Upper lobe of right lung (tissue), 1 donor: ENCODE measurements around the gene ENO1. TPM values are rescaled to one million over a fixed set of nuclear protein-coding genes. Genes with fewer than 3 reads are reported as not detected.
A peak's percentile ranks its signal among the peaks of the same experiment; 100 is the strongest.

Source experiments
- ATAC-seq: fragments of 200-7000 bp; cut with Tn5 transposase; one replicate; pipeline ENCODE4 v1.9.1; 2020; ENCODE audit warnings: mild to moderate bottlenecking, moderate library complexity
- DNase-seq: peaks from one replicate; pipeline ENCODE4 v3.0.0-alpha.2; 2020
- H3K27ac ChIP-seq: fragments of 200-600 bp; one replicate; pipeline ENCODE4 v1.8.0; 2022
- H3K27me3 ChIP-seq: fragments of 200-600 bp; one replicate; pipeline ENCODE4 v1.8.0; 2022; ENCODE audit warnings: mild to moderate bottlenecking
- H3K36me3 ChIP-seq: fragments of 200-600 bp; one replicate; pipeline ENCODE4 v1.8.0; 2022
- H3K4me1 ChIP-seq: fragments of 200-600 bp; one replicate; pipeline ENCODE4 v1.8.0; 2022
- H3K4me3 ChIP-seq: fragments of 200-600 bp; one replicate; pipeline ENCODE4 v1.8.0; 2022; ENCODE audit warnings: mild to moderate bottlenecking
- H3K9me3 ChIP-seq: fragments of 200-600 bp; one replicate; pipeline ENCODE4 v1.8.0; 2022
- intact Hi-C: fragments of 100-400 bp; cut with DNase I; formaldehyde crosslinking; loops from one replicate; pipeline ENCODE4 v1.11.0; 2022
- total RNA-seq: library from RNA; stranded (reverse); fragmentation: NEBNext Ultra II Directional; extraction: Animal tissue kit (Norgen Biotek cat#: 25700); gene quantifications from one replicate; pipeline ENCODE4 v1.2.1, GENCODE V29; 2021
- TF ChIP-seq, protein P1 (sequence below): fragments of 200-600 bp; IDR thresholded peaks from one replicate; pipeline ENCODE4 v1.8.0; 2022; ENCODE audit warnings: antibody characterized with exemption
- donor health status: DM: no; HTN: yes; CAD: no; lungs with severe emphysema.

Gene ENO1
- total RNA-seq, 1 donor from 2014 or later = 640 TPM

DNA sequence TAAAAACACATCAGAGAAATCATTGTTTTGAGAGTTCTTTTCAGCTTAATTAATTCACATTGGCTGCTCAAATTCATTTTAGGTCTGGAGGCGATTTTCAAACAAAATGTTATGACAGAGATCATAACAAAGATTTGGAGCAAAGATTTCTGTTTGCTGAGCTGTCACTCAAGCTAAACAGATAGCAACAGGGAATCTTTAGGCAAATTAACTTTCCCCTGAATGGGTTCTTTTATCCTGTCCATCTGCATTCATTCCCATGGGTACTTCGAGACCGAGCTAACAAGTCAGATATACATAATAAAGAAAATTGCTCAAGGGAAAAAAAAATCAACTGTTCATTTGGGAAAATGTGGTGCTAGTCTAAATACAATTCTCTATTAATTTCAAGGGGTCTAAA, 37.0 kb upstream of the ENO1 start:
- H3K27ac ChIP-seq = no peak overlapping the region
- H3K27me3 ChIP-seq = no peaks in the 10 kb centered on the region
- DNase-seq (no peak), ATAC-seq (no peak)
- intact Hi-C loops = loop anchor here (5.0 kb wide), 1 partner anchor 72 kb away; no protein-coding TSS in a partner anchor
- no peak overlapping the region for H3K4me3 ChIP-seq
- TF ChIP-seq, protein P1, sequence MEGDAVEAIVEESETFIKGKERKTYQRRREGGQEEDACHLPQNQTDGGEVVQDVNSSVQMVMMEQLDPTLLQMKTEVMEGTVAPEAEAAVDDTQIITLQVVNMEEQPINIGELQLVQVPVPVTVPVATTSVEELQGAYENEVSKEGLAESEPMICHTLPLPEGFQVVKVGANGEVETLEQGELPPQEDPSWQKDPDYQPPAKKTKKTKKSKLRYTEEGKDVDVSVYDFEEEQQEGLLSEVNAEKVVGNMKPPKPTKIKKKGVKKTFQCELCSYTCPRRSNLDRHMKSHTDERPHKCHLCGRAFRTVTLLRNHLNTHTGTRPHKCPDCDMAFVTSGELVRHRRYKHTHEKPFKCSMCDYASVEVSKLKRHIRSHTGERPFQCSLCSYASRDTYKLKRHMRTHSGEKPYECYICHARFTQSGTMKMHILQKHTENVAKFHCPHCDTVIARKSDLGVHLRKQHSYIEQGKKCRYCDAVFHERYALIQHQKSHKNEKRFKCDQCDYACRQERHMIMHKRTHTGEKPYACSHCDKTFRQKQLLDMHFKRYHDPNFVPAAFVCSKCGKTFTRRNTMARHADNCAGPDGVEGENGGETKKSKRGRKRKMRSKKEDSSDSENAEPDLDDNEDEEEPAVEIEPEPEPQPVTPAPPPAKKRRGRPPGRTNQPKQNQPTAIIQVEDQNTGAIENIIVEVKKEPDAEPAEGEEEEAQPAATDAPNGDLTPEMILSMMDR = no peak
- no peaks in the 10 kb centered on the region for H3K4me1 ChIP-seq
- H3K9me3 ChIP-seq = no peaks in the 10 kb centered on the region
- no peaks in the 10 kb centered on the region for H3K36me3 ChIP-seq

DNA sequence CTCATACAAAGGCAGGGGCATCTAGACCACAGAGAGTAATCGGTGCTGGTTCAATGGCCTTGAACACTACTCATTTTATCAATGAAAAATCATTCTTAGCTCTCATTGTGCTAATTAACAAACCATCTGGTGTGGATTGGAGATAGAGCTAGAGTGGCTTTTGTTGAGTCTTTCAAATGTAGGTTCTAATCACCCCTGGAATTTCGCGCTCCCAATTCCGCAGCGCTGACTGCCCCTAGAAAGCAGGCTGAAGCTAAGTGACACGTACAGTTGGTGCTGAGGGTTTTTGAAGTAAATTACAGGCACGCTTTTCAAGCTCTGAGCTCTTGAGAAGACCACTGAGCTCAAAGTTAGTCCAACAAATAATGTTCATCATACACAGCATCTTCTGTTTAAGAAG, 36.0 kb upstream of the ENO1 start:
- Histone ChIP-seq H3K27me3 (no peaks in the 10 kb centered on the region), H3K27ac (no peak overlapping the region), H3K36me3 (no peaks in the 10 kb centered on the region), H3K9me3 (no peaks in the 10 kb centered on the region), H3K4me1 (no peaks in the 10 kb centered on the region), H3K4me3 (no peak overlapping the region)
- no peak for DNase-seq
- TF ChIP-seq, protein P1 = no peak
- no peak for ATAC-seq
- intact Hi-C loops = no loop called here

DNA sequence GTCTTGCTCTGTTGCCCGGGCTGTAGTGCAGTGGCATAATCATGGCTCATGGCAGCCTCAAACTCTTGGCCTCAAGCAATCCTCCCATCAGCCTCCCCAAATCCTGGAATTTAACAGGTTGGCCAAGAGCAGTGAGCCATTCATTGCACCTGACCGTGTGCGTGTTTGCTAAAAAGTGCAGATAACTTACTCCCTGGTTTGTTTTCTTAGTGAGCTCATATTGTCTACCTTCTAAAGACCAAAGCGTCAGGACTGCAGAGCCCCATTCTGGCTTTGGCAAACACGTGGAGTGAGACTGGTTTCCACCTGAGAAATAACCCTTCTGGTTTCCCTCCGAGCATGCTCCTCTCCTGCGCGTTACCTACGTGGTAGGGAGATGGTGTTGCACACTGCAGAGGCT, 35.0 kb upstream of the ENO1 start:
- H3K4me3 ChIP-seq = no peak overlapping the region
- intact Hi-C loops = no loop called here
- no peak for DNase-seq

DNA sequence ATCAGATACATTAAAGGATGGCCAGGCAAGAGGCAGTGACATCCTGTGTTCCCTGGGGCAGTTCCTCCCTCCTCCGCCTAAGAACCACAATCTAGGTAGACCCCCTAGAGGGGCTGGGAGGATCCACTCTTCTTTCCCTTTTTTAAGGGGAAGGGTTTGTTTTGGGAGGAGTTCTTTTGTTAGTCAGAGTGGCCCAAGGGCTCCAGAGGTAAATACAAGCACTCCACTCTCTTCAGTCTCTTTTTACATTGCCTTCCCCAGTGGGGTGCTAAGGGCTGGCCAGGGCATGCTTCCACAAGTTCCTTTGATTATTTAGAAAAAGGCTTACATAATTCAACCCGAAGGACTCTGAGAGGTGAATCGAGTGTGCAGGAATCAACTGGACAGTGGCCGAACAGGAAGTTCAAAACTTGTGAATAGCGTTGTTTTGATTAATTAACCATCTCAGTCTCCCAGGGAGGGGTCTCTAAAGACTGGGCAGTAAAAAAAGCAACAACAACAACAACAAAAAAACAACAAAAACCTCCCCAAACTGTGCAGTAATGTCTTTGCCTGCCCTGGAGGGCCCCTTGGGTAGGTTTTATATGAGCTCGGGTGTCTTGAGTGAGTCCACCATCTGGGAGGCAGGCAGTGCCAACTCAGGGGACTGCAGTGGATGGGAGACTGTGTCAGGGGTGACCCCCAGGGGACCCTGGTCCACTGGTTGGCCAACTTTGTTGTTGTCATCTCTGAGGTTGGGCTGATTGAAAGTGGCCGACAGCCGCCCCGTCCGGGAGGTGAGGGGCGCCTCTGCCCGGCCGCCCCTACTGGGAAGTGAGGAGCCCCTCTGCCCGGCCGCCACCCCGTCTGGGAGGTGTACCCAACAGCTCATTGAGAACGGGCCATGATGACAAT, 33.2 kb upstream of the ENO1 start:
- intact Hi-C loops = no loop called here
- TF ChIP-seq, protein P1 = no peak
- H3K27ac ChIP-seq = peak overlapping the region; percentile 51
- ATAC-seq (peak; percentile 57), DNase-seq (no peak)
- H3K36me3 ChIP-seq = no peaks in the 10 kb centered on the region
- H3K4me1 ChIP-seq = no peaks in the 10 kb centered on the region
- no peaks in the 10 kb centered on the region for H3K27me3 ChIP-seq
- no peak overlapping the region for H3K4me3 ChIP-seq
- no peaks in the 10 kb centered on the region for H3K9me3 ChIP-seq

More for the DNA sequence above, 35.0 kb upstream of the ENO1 start:
- H3K4me1 ChIP-seq = no peaks in the 10 kb centered on the region
- no peak overlapping the region for H3K27ac ChIP-seq
- H3K9me3 ChIP-seq = no peaks in the 10 kb centered on the region
- TF ChIP-seq, protein P1 = no peak
- H3K36me3 ChIP-seq = no peaks in the 10 kb centered on the region
- H3K27me3 ChIP-seq = no peaks in the 10 kb centered on the region
- peak; percentile 33 for ATAC-seq

DNA sequence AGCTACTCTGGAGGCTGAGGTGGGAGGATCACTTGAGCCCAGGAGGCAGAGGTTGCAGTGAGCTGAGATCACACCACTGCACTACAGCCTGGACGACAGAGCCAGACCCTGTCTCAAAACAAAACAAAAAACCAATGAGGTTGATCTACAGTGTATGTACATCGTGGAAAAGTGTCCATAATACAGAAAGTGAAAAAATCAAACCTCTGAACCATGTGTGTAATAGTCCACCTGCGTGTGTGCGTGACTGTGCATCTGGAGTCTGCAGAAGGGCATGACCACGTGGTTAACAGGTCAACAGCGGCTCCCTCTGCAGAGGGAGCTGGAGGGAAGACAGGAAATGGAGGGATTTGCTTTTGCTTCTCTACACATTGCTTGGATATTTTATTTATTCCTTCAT, 32.4 kb upstream of the ENO1 start:
- intact Hi-C loops = no loop called here
- TF ChIP-seq, protein P1 = no peak
- Histone ChIP-seq H3K27ac (no peak overlapping the region), H3K27me3 (no peaks in the 10 kb centered on the region), H3K4me1 (no peaks in the 10 kb centered on the region), H3K36me3 (no peaks in the 10 kb centered on the region), H3K9me3 (no peaks in the 10 kb centered on the region), H3K4me3 (no peak overlapping the region)
- ATAC-seq (no peak), DNase-seq (no peak)
